T-helper 22 cell (primary cell): ENCODE results near the gene FOXO1.

Experiments used
- DNase-seq: peaks from one replicate; pipeline ENCODE4 v3.0.0-alpha.2; 2020; ENCODE audit warnings: low read depth

Gene FOXO1

GRCh38 chr13:40635315-40635995, 31.0 kb downstream of the FOXO1 start:
- no peak for DNase-seq

- no peak for DNase-seq
These were observed 33.5 kb downstream of the FOXO1 start for GRCh38 chr13:40632915-40633314.

- DNase-seq = no peak
These were observed 34.8 kb downstream of the FOXO1 start for GRCh38 chr13:40631605-40632004.

GRCh38 chr13:40629678-40630384, 36.6 kb downstream of the FOXO1 start:
- DNase-seq = no peak

- DNase-seq = no peak
These were observed 39.5 kb downstream of the FOXO1 start for GRCh38 chr13:40626977-40627376.

GRCh38 chr13:40626561-40626960, 39.9 kb downstream of the FOXO1 start:
- no peak for DNase-seq

GRCh38 chr13:40624986-40625385, 41.5 kb downstream of the FOXO1 start:
- no peak for DNase-seq

- DNase-seq = no peak
These were observed 42.1 kb downstream of the FOXO1 start for GRCh38 chr13:40624383-40624782.

- DNase-seq = no peak
These were observed 43.7 kb downstream of the FOXO1 start for GRCh38 chr13:40622761-40623160.

- no peak for DNase-seq
These were observed 44.2 kb downstream of the FOXO1 start for GRCh38 chr13:40622246-40622645.

GRCh38 chr13:40619479-40619814, 47.0 kb downstream of the FOXO1 start:
- no peak for DNase-seq

GRCh38 chr13:40618581-40619478, 47.6 kb downstream of the FOXO1 start:
- no peak for DNase-seq

- DNase-seq = no peak
These were observed 48.6 kb downstream of the FOXO1 start for GRCh38 chr13:40617801-40618356.

GRCh38 chr13:40615619-40616018, 50.8 kb downstream of the FOXO1 start:
- DNase-seq = no peak

- DNase-seq = no peak
These were observed 52.5 kb downstream of the FOXO1 start for GRCh38 chr13:40613914-40614313.

GRCh38 chr13:40613192-40613818, 53.1 kb downstream of the FOXO1 start:
- peak; percentile 42 for DNase-seq

GRCh38 chr13:40612041-40612440, 54.4 kb downstream of the FOXO1 start:
- DNase-seq = no peak

GRCh38 chr13:40611635-40612034, 54.8 kb downstream of the FOXO1 start:
- no peak for DNase-seq

GRCh38 chr13:40611004-40611403, 55.4 kb downstream of the FOXO1 start:
- no peak for DNase-seq

- no peak for DNase-seq
These were observed 56.3 kb downstream of the FOXO1 start for GRCh38 chr13:40609972-40610726.

- no peak for DNase-seq
These were observed 58.1 kb downstream of the FOXO1 start for GRCh38 chr13:40608308-40608707.
